Activated CD4-positive, alpha-beta T cell treated with anti-CD3 and anti-CD28 coated beads, Interleukin-2, Interleukin-6, amounts not matched to agents 100 ng/mL and 50 ng/mL, durations not matched to agents 16 hours and 8 hours (primary cell): ENCODE measurements around the gene KRIT1.
A peak's percentile ranks its signal among the peaks of the same experiment; 100 is the strongest.
"Not testable (repeated sequence)": the region's sequence is repeated elsewhere in the genome, so short reads cannot be mapped to it uniquely, and the experiment has no call there.

Experiments
- DNase-seq: peaks from one replicate; pipeline ENCODE4 v3.0.0-alpha.2; 2020

KRIT1 gene

GRCh38 chr7:92245487-92246359, at the start of gene KRIT1, which contains the start of gene ANKIB1:
Gene KRIT1 (minus strand): TSS chr7:92245914. CDS start chr7:92242135, 3,779 bp downstream.
Gene ANKIB1 (plus strand): TSS chr7:92245974. CDS start chr7:92294979, 49,005 bp downstream.
- peak; percentile 92 for DNase-seq

GRCh38 chr7:92295391-92295790, 49.7 kb upstream of the KRIT1 start:
- DNase-seq = no peak

GRCh38 chr7:92293896-92294590, 48.3 kb upstream of the KRIT1 start:
- DNase-seq = no peak

GRCh38 chr7:92292981-92293380, 47.3 kb upstream of the KRIT1 start:
- DNase-seq = no peak

GRCh38 chr7:92289321-92289720, 43.6 kb upstream of the KRIT1 start:
- no peak for DNase-seq

DNA sequence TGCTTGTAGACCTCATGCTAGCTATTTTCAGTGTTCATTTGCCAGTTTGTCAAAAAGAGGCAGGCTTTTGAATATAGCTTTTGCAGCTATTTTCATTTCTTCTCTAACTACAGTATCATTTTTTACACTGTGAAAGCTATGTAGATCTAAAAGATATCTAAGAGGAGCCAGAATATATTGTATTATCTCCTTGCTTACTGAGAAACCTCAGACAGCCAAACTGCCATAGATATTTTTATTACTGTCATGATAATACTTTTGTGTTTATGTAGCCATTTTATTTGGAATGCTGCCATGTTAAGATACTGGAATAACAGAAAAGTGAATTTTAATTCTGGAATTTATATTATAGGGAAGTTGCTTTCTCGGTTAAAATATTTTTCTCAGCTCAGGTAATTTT, 37.2 kb upstream of the KRIT1 start:
- no peak for DNase-seq

DNA sequence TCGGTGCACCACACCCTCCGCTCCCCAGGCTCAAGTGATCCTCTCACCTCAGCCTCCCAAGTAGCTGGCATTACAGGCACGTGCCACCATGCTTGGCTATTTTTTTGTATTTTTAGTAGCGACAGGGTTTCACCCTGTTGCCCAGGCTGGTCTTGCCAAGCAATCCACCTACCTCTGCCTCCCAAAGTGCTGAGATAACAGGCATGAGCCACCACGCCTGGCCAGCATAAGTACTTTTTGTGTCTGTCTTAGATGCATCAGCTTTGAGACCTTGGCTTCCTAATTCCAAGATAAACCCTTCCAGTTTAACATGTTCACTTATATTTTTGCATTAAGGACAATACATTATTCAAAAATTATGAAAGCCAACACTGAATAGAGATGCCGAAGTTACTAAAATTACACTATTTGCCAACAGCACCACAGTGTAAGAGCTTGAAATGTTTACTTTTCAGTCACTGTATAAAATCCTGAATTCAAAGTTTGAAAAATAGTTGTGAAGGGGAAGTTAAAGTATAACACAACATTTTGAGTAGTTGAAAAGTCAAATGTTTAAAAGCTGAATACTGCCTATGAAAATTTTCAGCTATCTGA, 36.6 kb upstream of the KRIT1 start:
- DNase-seq = no peak

DNA sequence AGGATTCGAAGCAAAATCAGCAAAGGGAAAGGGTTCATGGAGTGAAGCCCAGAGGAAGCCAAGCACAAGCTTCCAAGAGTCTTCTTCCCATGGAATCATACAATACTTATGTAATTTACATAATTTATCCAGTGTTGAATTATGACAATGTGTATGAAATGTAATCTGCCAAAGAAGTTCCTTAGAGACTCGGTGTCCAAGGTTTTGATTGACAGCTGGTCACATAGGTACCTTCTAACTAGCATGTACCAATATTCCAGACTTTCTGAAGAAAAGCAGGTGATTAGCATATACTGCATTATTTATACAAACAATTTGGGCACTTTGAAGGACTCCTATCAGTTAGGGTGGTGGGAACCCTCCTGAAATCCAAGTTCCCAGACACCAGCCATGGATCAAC, 35.3 kb upstream of the KRIT1 start:
- DNase-seq = no peak

- no peak for DNase-seq
Observed at GRCh38 chr7:92279396-92280031, 33.8 kb upstream of the KRIT1 start.

- DNase-seq = peak; percentile 3
Observed at GRCh38 chr7:92276460-92276864, 30.7 kb upstream of the KRIT1 start.

- no peak for DNase-seq
Observed at GRCh38 chr7:92275327-92275726, 29.6 kb upstream of the KRIT1 start.

DNA sequence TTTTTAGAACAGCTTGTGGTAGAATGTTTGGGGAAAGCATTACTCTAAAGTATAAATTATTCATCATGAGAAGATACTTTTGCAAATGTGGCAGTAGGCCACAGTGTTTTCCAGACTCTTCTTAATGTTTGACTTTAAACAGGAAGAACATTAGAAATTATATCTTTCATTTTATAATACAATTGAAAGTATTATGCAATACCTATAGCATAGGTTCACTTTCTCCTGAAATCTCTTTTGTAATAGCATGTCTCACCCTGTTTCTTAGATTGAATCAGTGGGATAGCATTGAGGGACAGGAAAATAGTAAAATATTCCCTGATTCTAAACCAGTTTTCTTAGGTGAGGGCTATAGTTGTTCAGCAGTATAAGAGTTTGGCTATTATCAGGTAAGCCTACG, 23.2 kb upstream of the KRIT1 start:
- no peak for DNase-seq

DNA sequence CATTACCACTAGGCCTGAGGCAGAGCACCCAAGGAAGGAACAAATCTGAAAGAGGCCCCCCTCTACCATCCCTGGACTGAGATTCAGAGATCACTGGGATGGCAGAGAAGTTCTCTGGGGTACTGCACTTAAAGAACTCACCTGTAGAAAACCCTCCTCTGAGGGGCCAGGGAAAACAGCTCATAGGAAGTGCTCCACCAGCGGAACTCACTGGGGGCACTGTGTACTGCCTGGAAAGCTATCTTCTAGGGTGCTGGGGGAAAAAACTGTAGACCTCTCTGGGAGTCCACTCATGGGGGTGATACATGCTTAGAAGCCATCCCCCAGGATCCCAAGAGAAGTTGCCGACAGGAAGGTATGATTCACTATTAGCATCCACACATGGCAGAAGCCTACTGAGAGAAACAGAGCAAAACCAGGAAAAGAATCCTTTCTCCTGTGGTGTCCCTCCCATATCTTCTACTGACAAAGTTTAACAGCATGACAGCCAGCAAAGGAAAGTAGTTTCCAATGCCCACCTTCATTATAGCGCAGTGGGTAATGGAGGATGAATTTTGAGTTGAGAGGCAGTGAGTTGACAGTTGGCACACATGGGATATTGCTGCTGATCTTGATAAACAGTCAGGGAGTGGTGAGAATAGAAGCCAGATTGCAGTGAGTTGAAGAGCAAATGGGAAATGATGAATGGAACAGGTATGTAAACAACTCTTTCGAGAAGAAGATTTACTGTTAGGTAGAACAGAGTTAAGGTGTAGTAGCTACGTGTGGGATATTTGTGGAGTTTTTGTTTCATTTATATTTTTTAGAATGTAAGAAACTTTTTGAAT, 20.9 kb upstream of the KRIT1 start:
- DNase-seq = no peak

DNA sequence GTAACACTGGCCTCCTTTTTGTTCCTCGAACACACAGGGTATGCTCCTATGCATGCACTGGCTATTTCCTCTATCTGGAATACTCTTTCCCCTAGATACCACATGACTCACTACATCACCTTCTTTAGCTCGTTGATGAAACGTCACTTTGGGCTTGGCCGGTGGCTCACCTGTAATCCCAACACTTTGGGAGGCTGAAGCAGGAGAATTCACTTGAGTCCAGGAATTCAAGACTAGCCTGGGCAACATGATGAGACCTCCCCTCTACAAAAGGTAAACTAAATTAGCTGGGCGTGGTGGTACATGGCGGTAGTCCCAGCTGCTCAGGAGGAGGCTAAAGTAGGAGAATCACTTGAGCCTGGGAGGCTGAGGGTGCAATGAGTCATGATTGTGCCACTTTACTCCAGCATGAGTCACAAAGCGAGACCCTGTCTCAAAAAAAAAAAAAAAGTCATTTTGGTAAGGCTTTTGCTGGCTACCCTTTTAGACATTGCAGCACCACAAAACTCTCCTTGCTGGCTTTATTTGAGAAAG, 14.6 kb upstream of the KRIT1 start:
- peak; percentile 9 for DNase-seq

- DNase-seq = no peak
Observed at GRCh38 chr7:92259610-92260247, 14.0 kb upstream of the KRIT1 start.

DNA sequence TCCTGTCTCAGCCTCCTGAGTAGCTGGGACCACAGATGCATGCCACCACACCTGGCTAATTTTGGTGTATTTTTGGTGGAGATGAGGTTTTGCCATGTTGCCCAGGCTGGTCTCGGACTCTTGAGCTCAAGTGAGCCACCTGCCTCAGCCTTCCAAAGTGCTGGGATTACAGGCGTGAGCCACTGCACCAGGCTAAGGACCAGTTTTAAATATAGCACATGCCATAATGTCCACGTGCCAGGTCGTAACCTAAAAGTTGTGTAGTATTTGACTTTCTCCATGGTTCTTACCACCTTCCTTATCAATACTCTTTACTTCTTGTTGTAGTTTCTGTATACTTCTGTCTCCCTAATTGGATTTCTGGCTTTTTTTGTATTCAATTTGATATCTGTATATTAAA, 13.3 kb upstream of the KRIT1 start:
- DNase-seq = no peak

GRCh38 chr7:92255308-92255707, 9.6 kb upstream of the KRIT1 start:
- DNase-seq = no peak

GRCh38 chr7:92254800-92255199, 9.1 kb upstream of the KRIT1 start:
- not testable (repeated sequence) for DNase-seq

- no peak for DNase-seq
Observed at GRCh38 chr7:92253251-92253650, 7.5 kb upstream of the KRIT1 start.

GRCh38 chr7:92251181-92251580, 5.5 kb upstream of the KRIT1 start:
- DNase-seq = no peak

DNA sequence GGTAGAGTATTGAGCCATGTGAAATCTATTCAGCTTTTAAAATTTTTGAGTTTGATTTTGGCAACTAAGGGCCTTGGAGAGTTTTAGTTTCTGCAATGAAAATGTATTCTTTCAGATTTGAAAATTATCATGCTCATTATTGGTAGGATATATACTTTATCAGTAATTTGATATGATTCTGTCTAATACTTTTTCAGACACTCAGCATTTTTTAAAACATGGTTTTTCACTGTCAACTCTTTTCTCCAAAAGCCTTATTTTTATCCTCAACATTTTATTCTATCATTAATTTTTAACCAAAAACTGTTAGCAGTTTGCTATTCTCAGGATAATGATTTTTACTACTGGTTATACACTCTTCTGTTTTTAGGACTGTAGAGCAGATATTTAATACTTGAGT, 4.9 kb upstream of the KRIT1 start:
- DNase-seq = no peak
